Hepatocyte (in vitro differentiated cells): Measurements from ENCODE around the gene NAA38. TPM values are rescaled to one million over a fixed set of nuclear protein-coding genes. Genes with fewer than 3 reads are reported as not detected.

Experiments
- DNase-seq: peaks from one replicate; pipeline ENCODE4 v3.0.0-alpha.2; 2016; ENCODE audit warnings: low spot score
- H2AFZ ChIP-seq: fragments of 200-600 bp; sonication (generic); 2 replicates; pipeline ENCODE4 v1.6.0; 2016; ENCODE audit warnings: antibody characterized with exemption, mild to moderate bottlenecking
- H3K27ac ChIP-seq: fragments of 200-600 bp; sonication (generic); 2 replicates; pipeline ENCODE4 v1.5.1; 2016; ENCODE audit warnings: mild to moderate bottlenecking
- H3K27me3 ChIP-seq: fragments of 200-600 bp; sonication (generic); 2 replicates; pipeline ENCODE4 v1.6.1; 2016
- H3K36me3 ChIP-seq: fragments of 200-600 bp; sonication (generic); replicated peaks from 2 replicates; pipeline ENCODE4 v1.5.1; 2016; ENCODE audit warnings: low read depth; ENCODE audit not compliant: insufficient read depth
- H3K4me1 ChIP-seq: fragments of 200-600 bp; sonication (generic); 2 replicates; pipeline ENCODE4 v1.5.1; 2016; ENCODE audit warnings: mild to moderate bottlenecking, moderate library complexity; ENCODE audit not compliant: insufficient read depth
- H3K4me2 ChIP-seq: fragments of 200-600 bp; sonication (generic); 2 replicates; pipeline ENCODE4 v1.6.0; 2016
- H3K4me3 ChIP-seq: fragments of 200-600 bp; sonication (generic); 2 replicates; pipeline ENCODE4 v1.5.1; 2016; ENCODE audit warnings: mild to moderate bottlenecking
- H3K79me2 ChIP-seq: fragments of 200-600 bp; sonication (generic); 2 replicates; pipeline ENCODE4 v1.6.0; 2017; ENCODE audit warnings: mild to moderate bottlenecking
- H3K9me2 ChIP-seq: fragments of 200-600 bp; sonication (generic); replicated peaks from 2 replicates; pipeline ENCODE4 v1.6.0; 2017; ENCODE audit warnings: mild to moderate bottlenecking; ENCODE audit not compliant: insufficient read depth
- H3K9me3 ChIP-seq: fragments of 200-600 bp; sonication (generic); 2 replicates; pipeline ENCODE4 v1.5.1; 2016; ENCODE audit warnings: low read depth, mild to moderate bottlenecking
- H4K20me1 ChIP-seq: fragments of 200-600 bp; sonication (generic); 2 replicates; pipeline ENCODE4 v1.6.0; 2016; ENCODE audit warnings: mild to moderate bottlenecking; ENCODE audit not compliant: insufficient read depth, poor library complexity, severe bottlenecking
- CTCF ChIP-seq: fragments of 200-600 bp; sonication (generic); IDR thresholded peaks from 2 replicates; pipeline ENCODE4 v1.5.1; 2016; ENCODE audit warnings: antibody characterized with exemption, mild to moderate bottlenecking; ENCODE audit not compliant: poor library complexity
- EZH2 ChIP-seq: fragments of 200-600 bp; sonication (generic); IDR thresholded peaks from 2 replicates; pipeline ENCODE4 v1.6.1; 2016; ENCODE audit warnings: antibody characterized with exemption, mild to moderate bottlenecking, borderline replicate concordance
- EZH2phosphoT487 ChIP-seq: fragments of 200-600 bp; sonication (generic); IDR thresholded peaks from one replicate; pipeline ENCODE4 v1.6.1; 2018; ENCODE audit warnings: antibody characterized with exemption, mild to moderate bottlenecking, low read depth, moderate library complexity; ENCODE audit not compliant: unreplicated experiment, severe bottlenecking
- WGBS: methylation state at CpG from one replicate; pipeline ENCODE4 v1.1.6; 2016; ENCODE audit warnings: low lambda C conversion rate; ENCODE audit errors: missing lambda C conversion rate; 5-methylcytosine and 5-hydroxymethylcytosine counted together
- polyA plus RNA-seq: library from polyadenylated mRNA; unstranded; fragments of >200 nt; fragmentation: Nextera tagmentation; extraction: Ambion mirVana; gene quantifications from 2 replicates; pipeline ENCODE4 v1.2.1, GENCODE V29; 2016
- total RNA-seq: library from RNA; depleted of rRNA; stranded (reverse); fragments of >200 nt; gene quantifications from 2 replicates; pipeline ENCODE4 v1.2.3, GENCODE V29; 2014

Gene NAA38
- total and polyA plus RNA-seq, 2 experiments from 2014 or later, result 66.0 to 147 TPM

- no peak overlapping the region for H3K4me3 ChIP-seq
- no peaks in the 10 kb centered on the region for H3K79me2 ChIP-seq
- peaks cover 6% of the 10 kb centered on the region for H3K4me1 ChIP-seq
- H3K9me3 ChIP-seq, result no peaks in the 10 kb centered on the region
- no peak overlapping the region for H2AFZ ChIP-seq
- H3K27me3 ChIP-seq, result no peaks in the 10 kb centered on the region
- TF ChIP-seq CTCF (no peak), EZH2 (no peak), EZH2phosphoT487 (no peak)
- no peak overlapping the region for H3K4me2 ChIP-seq
- WGBS, result 81% methylated on average over 7 of the region's 7 CpGs
- H3K36me3 ChIP-seq, result no peaks in the 10 kb centered on the region
- DNase-seq, result peak; percentile 2
- H3K9me2 ChIP-seq, result no peaks in the 10 kb centered on the region
- no peak overlapping the region for H3K27ac ChIP-seq
- H4K20me1 ChIP-seq, result no peaks in the 10 kb centered on the region
Observed at GRCh38 chr17:7831233-7831632, 26.1 kb downstream of the NAA38 start.

GRCh38 chr17:7830616-7831015 lies 26.7 kb downstream of the NAA38 start:
- no peaks in the 10 kb centered on the region for H4K20me1 ChIP-seq
- peaks cover 6% of the 10 kb centered on the region for H3K4me1 ChIP-seq
- H3K4me3 ChIP-seq, result no peak overlapping the region
- H3K4me2 ChIP-seq, result no peak overlapping the region
- H3K79me2 ChIP-seq, result no peaks in the 10 kb centered on the region
- no peak overlapping the region for H3K27ac ChIP-seq
- no peaks in the 10 kb centered on the region for H3K27me3 ChIP-seq
- H2AFZ ChIP-seq, result no peak overlapping the region
- H3K9me3 ChIP-seq, result no peaks in the 10 kb centered on the region
- no peaks in the 10 kb centered on the region for H3K9me2 ChIP-seq
- no peaks in the 10 kb centered on the region for H3K36me3 ChIP-seq
- peak; percentile 3 for DNase-seq
- no peak for TF ChIP-seq EZH2
- no peak for TF ChIP-seq CTCF
- TF ChIP-seq EZH2phosphoT487, result no peak
- 92% methylated on average over 8 of the region's 8 CpGs for whole genome bisulfite sequencing

GRCh38 chr17:7825206-7825990 lies 32.0 kb downstream of the NAA38 start:
- WGBS, result 49% methylated on average over 12 of the region's 12 CpGs
- H3K27ac ChIP-seq, result no peak overlapping the region
- peak; percentile 30 for DNase-seq

More at GRCh38 chr17:7825206-7825990, 32.0 kb downstream of the NAA38 start:
- no peaks in the 10 kb centered on the region for H3K27me3 ChIP-seq
- no peaks in the 10 kb centered on the region for H3K4me1 ChIP-seq
- no peaks in the 10 kb centered on the region for H3K9me3 ChIP-seq
- no peaks in the 10 kb centered on the region for H3K79me2 ChIP-seq
- H3K9me2 ChIP-seq, result no peaks in the 10 kb centered on the region
- no peak overlapping the region for H3K4me2 ChIP-seq
- no peaks in the 10 kb centered on the region for H3K36me3 ChIP-seq
- TF ChIP-seq CTCF (no peak), EZH2 (no peak), EZH2phosphoT487 (no peak)
- no peaks in the 10 kb centered on the region for H4K20me1 ChIP-seq
- no peak overlapping the region for H3K4me3 ChIP-seq
- no peak overlapping the region for H2AFZ ChIP-seq
